D721Med (cell line): ENCODE results near the gene UGT1A9.

Experiments used
- DNase-seq: peaks from one replicate; pipeline ENCODE4 v3.0.0; 2011; ENCODE audit warnings: low spot score; ENCODE audit not compliant: insufficient read length
- FAIRE-seq: peaks from 2 replicates; lab custom pipeline; 2011; peaks lifted over from hg19 to GRCh38; lab: Jason Lieb, UNC
- TF ChIP-seq, protein P1 (sequence below): IDR thresholded peaks from 2 replicates; pipeline ENCODE4 v1.5.1; 2012; ENCODE audit warnings: mild to moderate bottlenecking, control low read depth; ENCODE audit not compliant: insufficient read depth; ENCODE audit errors: missing control alignments

The UGT1A9 gene

DNA sequence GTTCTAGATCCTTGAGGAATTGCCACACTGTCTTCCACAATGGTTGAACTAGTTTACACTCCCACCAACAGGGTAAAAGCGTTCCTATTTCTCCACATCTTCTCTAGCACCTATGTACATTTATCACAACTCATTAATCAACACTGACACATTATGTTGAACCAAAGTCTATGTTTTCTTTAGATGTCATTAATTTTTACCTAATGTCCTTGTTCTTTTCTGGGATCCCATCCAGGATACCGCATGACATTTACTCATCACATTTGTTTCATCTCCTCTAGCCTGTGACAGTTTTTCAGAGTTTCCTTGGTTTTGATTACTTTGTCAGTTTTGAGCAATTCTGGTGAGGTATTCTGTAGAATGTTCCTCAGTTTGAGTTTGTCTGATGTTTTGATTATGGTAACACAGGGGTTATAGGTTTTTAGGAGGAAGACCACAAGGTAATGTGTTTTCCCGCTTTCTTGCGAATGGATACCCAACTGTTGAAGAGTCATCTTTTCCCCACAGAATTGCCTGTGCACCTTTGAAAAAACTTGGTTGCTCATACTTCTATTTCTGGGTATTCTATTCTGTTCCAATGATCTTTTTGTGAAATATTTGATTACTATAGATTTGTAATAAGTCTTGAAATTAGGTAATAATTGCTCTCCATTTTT, 3.0 kb upstream of the UGT1A9 start:
- TF ChIP-seq, protein P1, sequence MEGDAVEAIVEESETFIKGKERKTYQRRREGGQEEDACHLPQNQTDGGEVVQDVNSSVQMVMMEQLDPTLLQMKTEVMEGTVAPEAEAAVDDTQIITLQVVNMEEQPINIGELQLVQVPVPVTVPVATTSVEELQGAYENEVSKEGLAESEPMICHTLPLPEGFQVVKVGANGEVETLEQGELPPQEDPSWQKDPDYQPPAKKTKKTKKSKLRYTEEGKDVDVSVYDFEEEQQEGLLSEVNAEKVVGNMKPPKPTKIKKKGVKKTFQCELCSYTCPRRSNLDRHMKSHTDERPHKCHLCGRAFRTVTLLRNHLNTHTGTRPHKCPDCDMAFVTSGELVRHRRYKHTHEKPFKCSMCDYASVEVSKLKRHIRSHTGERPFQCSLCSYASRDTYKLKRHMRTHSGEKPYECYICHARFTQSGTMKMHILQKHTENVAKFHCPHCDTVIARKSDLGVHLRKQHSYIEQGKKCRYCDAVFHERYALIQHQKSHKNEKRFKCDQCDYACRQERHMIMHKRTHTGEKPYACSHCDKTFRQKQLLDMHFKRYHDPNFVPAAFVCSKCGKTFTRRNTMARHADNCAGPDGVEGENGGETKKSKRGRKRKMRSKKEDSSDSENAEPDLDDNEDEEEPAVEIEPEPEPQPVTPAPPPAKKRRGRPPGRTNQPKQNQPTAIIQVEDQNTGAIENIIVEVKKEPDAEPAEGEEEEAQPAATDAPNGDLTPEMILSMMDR: no peak
- FAIRE-seq: no peak
- no peak for DNase-seq

DNA sequence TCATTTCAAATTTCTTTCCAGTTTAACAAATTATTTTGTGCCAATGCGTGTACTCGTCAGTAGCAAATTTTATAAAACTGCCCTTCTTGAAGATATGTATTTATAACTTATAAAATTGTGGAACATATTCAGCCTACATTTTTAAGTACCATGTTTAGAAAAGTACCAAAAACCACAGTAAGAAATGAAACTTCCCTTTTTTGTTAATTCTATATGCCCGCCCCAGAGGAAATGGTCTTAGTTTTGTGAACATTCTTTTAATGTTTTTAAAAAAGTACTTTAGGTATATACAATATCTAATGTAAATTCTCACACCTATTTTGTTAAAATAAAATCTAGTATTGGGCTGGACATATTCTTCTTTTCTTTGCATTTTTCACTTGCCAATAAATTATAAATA, 1.2 kb downstream of the UGT1A9 start:
- no peak for FAIRE-seq
- no peak for DNase-seq
- TF ChIP-seq, protein P1: no peak

DNA sequence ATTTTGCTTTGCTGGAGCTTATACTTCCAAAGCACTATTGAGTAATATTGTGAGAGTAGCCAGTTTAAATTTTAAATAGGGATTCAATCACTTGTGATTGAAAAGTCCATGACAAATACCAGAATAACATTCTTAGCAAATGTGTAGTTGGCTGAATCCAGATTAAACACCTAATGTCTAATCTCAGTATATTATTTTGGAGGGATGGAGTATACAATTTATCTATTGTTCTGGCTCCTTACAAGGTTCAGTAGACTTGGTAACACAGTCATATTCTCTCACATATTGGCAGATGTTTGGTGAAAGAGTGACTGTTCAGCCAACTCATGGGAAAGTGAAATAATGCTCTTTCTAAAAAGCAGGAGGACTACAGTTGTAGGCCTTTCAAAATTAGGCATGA, 2.2 kb downstream of the UGT1A9 start:
- DNase-seq (no peak), FAIRE-seq (no peak)
- TF ChIP-seq, protein P1: no peak

DNA sequence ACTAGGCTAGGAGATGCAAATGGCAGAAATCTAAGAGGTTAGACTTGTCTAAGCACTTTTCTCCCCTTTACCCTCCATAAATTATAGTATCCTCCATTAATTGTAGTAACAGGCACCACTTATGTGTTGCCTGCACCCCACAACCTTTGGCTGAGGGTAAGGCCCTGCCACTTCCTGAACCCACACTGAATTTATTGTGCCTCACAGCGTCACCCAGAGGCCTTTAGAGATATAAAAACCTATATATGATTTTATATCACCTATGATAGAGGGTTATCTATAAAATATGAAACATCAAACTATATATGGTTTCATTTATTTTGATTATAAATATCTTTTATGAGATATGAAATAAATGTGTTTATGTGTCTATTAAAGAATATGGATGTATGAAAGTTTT, 2.6 kb downstream of the UGT1A9 start:
- TF ChIP-seq, protein P1: no peak
- FAIRE-seq (no peak), DNase-seq (no peak)

DNA sequence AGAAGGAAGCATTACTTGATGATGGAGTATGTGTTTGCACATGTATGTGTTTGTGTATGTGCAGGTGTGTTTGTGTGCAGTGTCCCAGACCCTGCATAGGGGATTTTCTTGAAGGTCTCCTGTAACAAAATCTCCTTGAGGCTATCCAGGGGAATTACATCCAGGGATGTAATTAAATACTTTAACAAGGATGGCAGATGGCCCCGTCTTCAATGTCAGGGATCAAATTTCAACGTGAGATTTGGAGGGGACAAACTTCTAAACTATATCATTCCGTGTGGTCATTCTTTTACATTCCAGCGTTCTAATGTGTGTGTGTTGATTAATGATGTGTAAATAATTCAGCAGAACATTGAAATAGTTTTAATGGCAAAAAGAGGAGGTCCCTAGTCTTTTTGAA, 3.3 kb downstream of the UGT1A9 start:
- TF ChIP-seq, protein P1: no peak
- peak; percentile 94 for FAIRE-seq
- no peak for DNase-seq

DNA sequence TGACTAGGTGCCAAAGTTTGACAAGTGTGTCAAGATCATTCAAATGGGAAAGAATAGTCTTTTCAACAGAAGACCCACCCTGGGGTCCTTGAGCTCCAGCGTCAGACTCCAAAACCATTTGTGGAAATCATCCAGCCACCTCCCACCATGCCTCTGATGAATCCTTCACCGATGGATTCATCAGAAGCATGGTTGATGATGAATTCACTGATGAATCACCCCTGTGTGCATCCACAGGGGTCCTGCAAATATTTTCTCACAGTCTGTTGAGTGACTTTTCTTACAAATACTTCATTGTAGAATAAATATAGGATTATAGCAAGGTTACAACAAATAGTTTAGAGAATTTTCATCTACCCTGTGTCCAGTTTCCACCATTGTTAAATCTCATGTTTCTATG, 4.3 kb downstream of the UGT1A9 start:
- DNase-seq (no peak), FAIRE-seq (no peak)
- TF ChIP-seq, protein P1: no peak

DNA sequence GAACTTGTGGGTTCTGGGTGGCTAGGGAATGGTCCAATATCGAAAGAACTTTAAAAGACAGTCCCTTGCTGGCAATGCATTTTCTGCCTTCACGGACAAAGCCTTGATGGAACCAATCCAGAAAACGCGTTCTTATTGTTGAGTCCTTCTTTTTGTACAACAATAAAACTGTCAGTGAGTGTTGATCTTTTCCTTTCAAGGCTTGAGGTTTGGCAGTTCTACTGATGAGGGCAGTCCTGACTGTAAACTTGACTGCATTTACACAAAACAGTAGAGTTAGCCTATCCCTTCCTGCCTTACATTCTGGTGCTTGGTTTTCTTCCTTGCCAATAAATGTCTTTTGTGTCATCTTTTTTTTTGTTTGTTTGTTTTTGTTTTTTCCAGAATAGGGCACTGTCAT, 7.5 kb downstream of the UGT1A9 start:
- DNase-seq (no peak), FAIRE-seq (no peak)
- TF ChIP-seq, protein P1: no peak
